CD14-positive monocyte (primary cell): ENCODE measurements around the gene SNX11. TPM values are rescaled to one million over a fixed set of nuclear protein-coding genes. Genes with fewer than 3 reads are reported as not detected.
A peak's percentile ranks its signal among the peaks of the same experiment; 100 is the strongest.

Experiments
- DNase-seq, 3 donors: peaks; one replicate each; pipeline ENCODE4 v3.0.0-alpha.2; 2011 to 2022
- H2AFZ ChIP-seq: 2 replicates; pipeline ENCODE4 v1.6.0; 2012; ENCODE audit warnings: mild to moderate bottlenecking, low read depth, low read length, inconsistent platforms; ENCODE audit not compliant: insufficient read depth, poor library complexity, severe bottlenecking
- H3K27ac ChIP-seq, 2 donors: 1 replicate in 1 of 2; 2 replicates in 1 of 2; pipeline ENCODE4 v1.5.1; 2012 to 2013; ENCODE audit warnings: low read length in 2 of 2, control low read depth in 1 of 2, inconsistent platforms in 1 of 2, low read depth in 1 of 2, mild to moderate bottlenecking in 1 of 2
- H3K27me3 ChIP-seq, 2 donors: one replicate each; pipeline versions ENCODE4 v1.6.0 to v1.6.1; 2011 to 2013; ENCODE audit warnings: low read length in 2 of 2; ENCODE audit not compliant: control insufficient read depth in 2 of 2, insufficient read depth in 2 of 2
- H3K36me3 ChIP-seq, 2 donors: replicated peaks in 1 of 2; 1 replicate in 1 of 2; 2 replicates in 1 of 2; pipeline versions ENCODE4 v1.5.1 to v1.6.1; 2012 to 2013; ENCODE audit warnings: low read length in 2 of 2, control low read depth in 1 of 2, inconsistent platforms in 1 of 2, mild to moderate bottlenecking in 1 of 2; ENCODE audit not compliant: insufficient read depth in 2 of 2, control insufficient read depth in 1 of 2
- H3K4me1 ChIP-seq, 2 donors: 1 replicate in 1 of 2; 2 replicates in 1 of 2; pipeline versions ENCODE4 v1.5.1 to v1.6.1; 2012 to 2013; ENCODE audit warnings: low read length in 2 of 2, control low read depth in 1 of 2, inconsistent platforms in 1 of 2, mild to moderate bottlenecking in 1 of 2, moderate library complexity in 1 of 2; ENCODE audit not compliant: insufficient read depth in 2 of 2, control insufficient read depth in 1 of 2
- H3K4me2 ChIP-seq: replicated peaks from 2 replicates; pipeline ENCODE3; 2012; ENCODE audit warnings: low read length, moderate library complexity, mild to moderate bottlenecking; ENCODE audit not compliant: poor library complexity, severe bottlenecking; ENCODE audit errors: extremely low read depth
- H3K4me3 ChIP-seq, 3 experiments: fragments of 200-600 bp in 1 of 3; sonication (generic) in 1 of 3; replicated peaks in 1 of 3; 1 replicate in 2 of 3; 2 replicates in 1 of 3; pipeline ENCODE4 v1.5.1; 2011 to 2013; ENCODE audit warnings: low read length in 3 of 3, mild to moderate bottlenecking in 3 of 3, control low read depth in 2 of 3, low read depth in 2 of 3, inconsistent platforms in 1 of 3, moderate library complexity in 1 of 3
- H3K79me2 ChIP-seq: 2 replicates; pipeline ENCODE4 v1.6.0; 2012; ENCODE audit warnings: mild to moderate bottlenecking, control low read depth, inconsistent platforms, low read length, moderate library complexity; ENCODE audit not compliant: insufficient read depth
- H3K9ac ChIP-seq: 2 replicates; pipeline ENCODE4 v1.6.0; 2017; ENCODE audit warnings: low read length, mild to moderate bottlenecking; ENCODE audit not compliant: insufficient read depth, poor library complexity, severe bottlenecking
- H3K9me3 ChIP-seq, 2 donors: replicated peaks in 1 of 2; 1 replicate in 1 of 2; 2 replicates in 1 of 2; pipeline versions ENCODE4 v1.5.1 to v1.6.1; 2012 to 2013; ENCODE audit warnings: low read length in 2 of 2, control low read depth in 1 of 2; ENCODE audit not compliant: control insufficient read depth in 1 of 2, insufficient read depth in 1 of 2
- H4K20me1 ChIP-seq: 2 replicates; pipeline ENCODE4 v1.6.0; 2012; ENCODE audit warnings: mild to moderate bottlenecking, low read length, control low read depth, moderate library complexity; ENCODE audit not compliant: insufficient read depth
- H3K27ac Mint-ChIP-seq, 7 donors: one replicate each; pipeline ENCODE4 v1.8.0; 2020; ENCODE audit warnings: mild to moderate bottlenecking in 7 of 7, mixed read lengths in 7 of 7, moderate library complexity in 6 of 7, inconsistent platforms in 2 of 7
- H3K27me3 Mint-ChIP-seq, 3 donors: one replicate each; pipeline ENCODE4 v1.8.0; 2021 to 2022; ENCODE audit warnings: low read depth in 3 of 3, mild to moderate bottlenecking in 3 of 3, mixed read lengths in 3 of 3, moderate library complexity in 3 of 3, inconsistent platforms in 1 of 3
- H3K36me3 Mint-ChIP-seq, 2 donors: one replicate each; pipeline ENCODE4 v1.8.0; 2020; ENCODE audit warnings: mixed read lengths in 2 of 2, inconsistent platforms in 1 of 2, mild to moderate bottlenecking in 1 of 2
- H3K4me1 Mint-ChIP-seq: one replicate; pipeline ENCODE4 v1.8.0; 2020; ENCODE audit warnings: mild to moderate bottlenecking, mixed read lengths
- H3K4me3 Mint-ChIP-seq, 2 donors: one replicate each; pipeline ENCODE4 v1.8.0; 2020; ENCODE audit warnings: mild to moderate bottlenecking in 2 of 2, mixed read lengths in 2 of 2, moderate library complexity in 1 of 2
- H3K9me3 Mint-ChIP-seq, 7 donors: one replicate each; pipeline ENCODE4 v1.8.0; 2020 to 2022; ENCODE audit warnings: mixed read lengths in 7 of 7, mild to moderate bottlenecking in 6 of 7, moderate library complexity in 6 of 7, inconsistent platforms in 2 of 7
- WGBS: methylation state at CpG from one replicate; pipeline ENCODE4 v1.1.5; 2013; ENCODE audit warnings: missing lambda C conversion rate; ENCODE audit not compliant: insufficient coverage; 5-methylcytosine and 5-hydroxymethylcytosine counted together
- intact Hi-C, 2 donors: fragments of 100-400 bp; cut with micrococcal nuclease; formaldehyde crosslinking; loops; one replicate each; pipeline versions ENCODE4 v1.15.0 to v1.15.1; 2023
- polyA plus RNA-seq, 3 donors: library from polyadenylated mRNA; depleted of rRNA in 1 of 3; unstranded in 2 of 3; stranded (reverse) in 1 of 3; fragments of 300-500 nt in 2 of 3; fragments of >200 nt in 1 of 3; fragmentation: Illumina TruSeq in 2 of 3; gene quantifications; 1 replicate in 2 of 3; 2 replicates in 1 of 3; pipeline ENCODE4 v1.2.3, GENCODE V29; 2012 to 2021
- TF ChIP-seq, protein P1 (sequence below): fragments of 200-600 bp; IDR thresholded peaks from one replicate; pipeline ENCODE4 v1.8.0; 2022; ENCODE audit warnings: antibody characterized with exemption, mild to moderate bottlenecking

The SNX11 gene
- polyA plus RNA-seq, 3 donors: 34.3 to 49.3 (median 48.4) TPM

DNA sequence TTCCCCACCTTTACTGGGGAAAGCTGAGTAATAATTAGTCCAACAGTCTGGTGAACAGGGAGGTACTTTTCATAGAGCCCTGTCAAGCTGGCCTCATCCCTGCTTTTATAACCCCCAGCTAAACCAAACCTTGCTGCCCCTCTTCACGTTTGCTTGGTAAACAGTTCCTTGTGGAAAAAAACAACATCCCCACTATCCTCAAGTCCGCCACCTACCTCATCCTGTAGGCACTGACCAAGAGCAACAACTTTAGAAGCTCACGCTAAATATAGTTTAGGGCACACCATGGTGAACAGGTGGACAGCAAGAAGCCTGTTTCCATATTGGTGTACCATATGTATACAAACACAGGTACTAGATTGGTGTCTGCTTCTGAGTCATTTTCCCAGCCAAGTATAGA, 42.9 kb upstream of the SNX11 start:
- Mint-ChIP-seq H3K4me3 (no peak overlapping the region), H3K4me1 (peaks cover 11% of the 10 kb centered on the region), H3K27ac (peak overlapping the region in 1 of 7 donors; percentile 86), H3K36me3 (peaks cover 69 to 87% of the 10 kb centered on the region in 2 donors), H3K27me3 (peaks cover 0 to 3% (median 1%) of the 10 kb centered on the region in 3 donors), H3K9me3 (no peaks in the 10 kb centered on the region)
- no peak for DNase-seq
- Histone ChIP-seq H3K27ac (no peak overlapping the region), H3K4me3 (no peak overlapping the region), H3K27me3 (no peaks in the 10 kb centered on the region), H3K9ac (no peak overlapping the region), H3K36me3 (peaks cover 65 to 95% of the 10 kb centered on the region in 2 donors), H3K9me3 (no peaks in the 10 kb centered on the region), H3K79me2 (peaks cover 8% of the 10 kb centered on the region), H3K4me1 (peaks cover 2 to 9% of the 10 kb centered on the region in 2 donors), H3K4me2 (no peak overlapping the region), H2AFZ (no peak overlapping the region), H4K20me1 (peaks cover 30% of the 10 kb centered on the region)
- TF ChIP-seq, protein P1, sequence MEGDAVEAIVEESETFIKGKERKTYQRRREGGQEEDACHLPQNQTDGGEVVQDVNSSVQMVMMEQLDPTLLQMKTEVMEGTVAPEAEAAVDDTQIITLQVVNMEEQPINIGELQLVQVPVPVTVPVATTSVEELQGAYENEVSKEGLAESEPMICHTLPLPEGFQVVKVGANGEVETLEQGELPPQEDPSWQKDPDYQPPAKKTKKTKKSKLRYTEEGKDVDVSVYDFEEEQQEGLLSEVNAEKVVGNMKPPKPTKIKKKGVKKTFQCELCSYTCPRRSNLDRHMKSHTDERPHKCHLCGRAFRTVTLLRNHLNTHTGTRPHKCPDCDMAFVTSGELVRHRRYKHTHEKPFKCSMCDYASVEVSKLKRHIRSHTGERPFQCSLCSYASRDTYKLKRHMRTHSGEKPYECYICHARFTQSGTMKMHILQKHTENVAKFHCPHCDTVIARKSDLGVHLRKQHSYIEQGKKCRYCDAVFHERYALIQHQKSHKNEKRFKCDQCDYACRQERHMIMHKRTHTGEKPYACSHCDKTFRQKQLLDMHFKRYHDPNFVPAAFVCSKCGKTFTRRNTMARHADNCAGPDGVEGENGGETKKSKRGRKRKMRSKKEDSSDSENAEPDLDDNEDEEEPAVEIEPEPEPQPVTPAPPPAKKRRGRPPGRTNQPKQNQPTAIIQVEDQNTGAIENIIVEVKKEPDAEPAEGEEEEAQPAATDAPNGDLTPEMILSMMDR: no peak
- intact Hi-C loops: no loop called here
- 88% methylated on average over 1 of the region's 3 CpGs for WGBS

DNA sequence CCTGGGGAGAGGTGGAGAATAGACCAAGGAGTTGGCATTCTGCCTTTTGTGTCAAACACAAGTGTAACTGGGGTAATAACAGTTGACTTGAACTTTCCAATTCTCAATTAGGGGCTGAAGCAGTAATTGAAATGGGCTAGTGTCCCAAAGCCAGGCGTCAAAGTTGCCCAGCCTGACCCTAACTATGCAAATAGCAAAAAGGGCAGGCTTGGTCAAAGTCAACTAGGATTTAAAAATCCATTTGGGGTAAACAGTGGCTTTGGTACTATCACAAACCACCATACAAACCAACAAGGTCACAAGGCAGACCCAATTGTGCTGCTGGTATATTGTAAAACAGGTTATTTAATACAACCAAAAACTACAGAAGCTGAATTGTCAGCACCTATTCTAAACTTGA, 41.4 kb upstream of the SNX11 start:
- Histone ChIP-seq H3K9ac (no peak overlapping the region), H3K79me2 (no peaks in the 10 kb centered on the region), H3K27me3 (no peaks in the 10 kb centered on the region), H2AFZ (no peak overlapping the region), H4K20me1 (peaks cover 15% of the 10 kb centered on the region), H3K4me2 (no peak overlapping the region), H3K9me3 (no peaks in the 10 kb centered on the region), H3K4me3 (no peak overlapping the region), H3K27ac (no peak overlapping the region), H3K36me3 (peaks cover 62 to 97% of the 10 kb centered on the region in 2 donors), H3K4me1 (no peaks in the 10 kb centered on the region)
- TF ChIP-seq, protein P1: no peak
- no peak for DNase-seq
- Mint-ChIP-seq H3K27me3 (peaks cover 0 to 3% (median 1%) of the 10 kb centered on the region in 3 donors), H3K4me3 (no peak overlapping the region), H3K27ac (no peak overlapping the region), H3K9me3 (no peaks in the 10 kb centered on the region), H3K36me3 (peaks cover 69 to 84% of the 10 kb centered on the region in 2 donors), H3K4me1 (peaks cover 3% of the 10 kb centered on the region)
- no CpG with 5 or more reads among the region's 1 CpG for WGBS
- intact Hi-C loops: no loop called here
